Activated CD8-positive, alpha-beta memory T cell treated with anti-CD3 and anti-CD28 coated beads for 1 hour (primary cell): ENCODE data around the gene CEACAM21.
"Not testable (repeated sequence)": the region's sequence is repeated elsewhere in the genome, so short reads cannot be mapped to it uniquely, and the experiment has no call there.

Experiments
- DNase-seq, 2 donors: peaks; one replicate each; pipeline ENCODE4 v3.0.0-alpha.2; 2020; ENCODE audit warnings: low read depth in 1 of 2; ENCODE audit errors: extremely low read depth in 1 of 2

Gene CEACAM21

GRCh38 chr19:41548954-41549688 is 26.8 kb upstream of the CEACAM21 start:
- peak; percentile 40 to 63 for DNase-seq

GRCh38 chr19:41549884-41550283 is 26.1 kb upstream of the CEACAM21 start:
- DNase-seq, result no peak

- no peak for DNase-seq
Observed at GRCh38 chr19:41551212-41551610, 24.8 kb upstream of the CEACAM21 start.

GRCh38 chr19:41551711-41552110 is 24.3 kb upstream of the CEACAM21 start:
- no peak for DNase-seq

- no peak for DNase-seq
Observed at GRCh38 chr19:41552558-41552957, 23.4 kb upstream of the CEACAM21 start.

GRCh38 chr19:41553804-41554203 is 22.2 kb upstream of the CEACAM21 start:
- DNase-seq, result no peak

GRCh38 chr19:41554907-41555306 is 21.1 kb upstream of the CEACAM21 start:
- no peak for DNase-seq

GRCh38 chr19:41555748-41556147 is 20.2 kb upstream of the CEACAM21 start:
- no peak for DNase-seq

GRCh38 chr19:41563854-41564514 is 12.0 kb upstream of the CEACAM21 start:
- DNase-seq, result peak in 1 of 2 donors; percentile 51

GRCh38 chr19:41564515-41565378 is 11.2 kb upstream of the CEACAM21 start:
- DNase-seq, result no peak

GRCh38 chr19:41565379-41565720 is 10.6 kb upstream of the CEACAM21 start:
- DNase-seq, result no peak

- no peak for DNase-seq
Observed at GRCh38 chr19:41566001-41566400, 10.0 kb upstream of the CEACAM21 start.

GRCh38 chr19:41569481-41570150 is 6.3 kb upstream of the CEACAM21 start:
- DNase-seq, result no peak

GRCh38 chr19:41570179-41570578 is 5.8 kb upstream of the CEACAM21 start:
- DNase-seq, result no peak

- peak; percentile 61 to 76 for DNase-seq
Observed at GRCh38 chr19:41570639-41571112, 5.3 kb upstream of the CEACAM21 start.

- DNase-seq, result no peak
Observed at GRCh38 chr19:41577144-41577830, 1.3 kb downstream of the CEACAM21 start.

- DNase-seq, result no peak
Observed at GRCh38 chr19:41577833-41578232, 1.9 kb downstream of the CEACAM21 start.

- DNase-seq, result no peak
Observed at GRCh38 chr19:41578886-41579285, 2.9 kb downstream of the CEACAM21 start.

GRCh38 chr19:41581068-41581467 is 5.1 kb downstream of the CEACAM21 start:
- not testable (repeated sequence) for DNase-seq

GRCh38 chr19:41582577-41583182 is 6.7 kb downstream of the CEACAM21 start:
- not testable (repeated sequence) for DNase-seq
